HepG2 (cell line): ENCODE results near the gene SIAH2. TPM values are rescaled to one million over a fixed set of nuclear protein-coding genes. Genes with fewer than 3 reads are reported as not detected.

Experiments
- AHR ChIP-seq: IDR thresholded peaks from 2 replicates; pipeline ENCODE4 v1.6.1; 2018; ENCODE audit warnings: missing genetic modification reagents, missing compliant biosample characterization
- ARID3A ChIP-seq: IDR thresholded peaks from 2 replicates; pipeline ENCODE4 v1.6.1; 2012; ENCODE audit warnings: low read depth, low read length, improper control_type of control experiment
- EEA1 ChIP-seq: sonication (generic); formaldehyde crosslinking; IDR thresholded peaks from 2 replicates; pipeline ENCODE4 v1.5.1; 2020; ENCODE audit warnings: mild to moderate bottlenecking, missing genetic modification reagents, borderline replicate concordance
- EZH2 ChIP-seq: conservative IDR thresholded peaks from 2 replicates; pipeline ENCODE4 v1.6.1; 2012; ENCODE audit warnings: mild to moderate bottlenecking, low read depth, low read length, moderate library complexity
- NFYB ChIP-seq: sonication (generic); formaldehyde crosslinking; IDR thresholded peaks from 2 replicates; pipeline ENCODE4 v1.4.0; 2020; ENCODE audit warnings: missing genetic modification reagents
- NR2F2 ChIP-seq: IDR thresholded peaks from 2 replicates; pipeline ENCODE4 v1.6.1; 2012; ENCODE audit warnings: low read depth, inconsistent platforms, borderline replicate concordance
- PBX3 ChIP-seq: sonication (generic); formaldehyde crosslinking; IDR thresholded peaks from 2 replicates; pipeline ENCODE4 v1.8.1; 2023; ENCODE audit warnings: missing genetic modification reagents, inconsistent platforms, borderline replicate concordance
- TBX2 ChIP-seq: sonication (generic); formaldehyde crosslinking; IDR thresholded peaks from 2 replicates; pipeline ENCODE4 v1.5.0; 2020; ENCODE audit warnings: missing genetic modification reagents, mild to moderate bottlenecking, borderline replicate concordance
- ZKSCAN1 ChIP-seq: fragments of 150-350 bp; IDR thresholded peaks from 2 replicates; pipeline ENCODE4 v1.6.1; 2014; ENCODE audit warnings: low read length
- ZNF20 ChIP-seq: sonication (generic); formaldehyde crosslinking; IDR thresholded peaks from 2 replicates; pipeline ENCODE4 v1.4.0; 2020; ENCODE audit warnings: mild to moderate bottlenecking, moderate library complexity, missing genetic modification reagents
- ZNF407 ChIP-seq: sonication (generic); formaldehyde crosslinking; IDR thresholded peaks from one replicate; pipeline ENCODE4 v1.5.1; 2020; ENCODE audit warnings: mild to moderate bottlenecking, missing genetic modification reagents; ENCODE audit errors: not compliant biosample characterization
- ZNF431 ChIP-seq: sonication (generic); formaldehyde crosslinking; IDR thresholded peaks from 2 replicates; pipeline ENCODE4 v1.9.0; 2022; ENCODE audit warnings: missing genetic modification reagents, low read depth, mild to moderate bottlenecking, borderline replicate concordance
- ZNF563 ChIP-seq: sonication (generic); formaldehyde crosslinking; IDR thresholded peaks from 2 replicates; pipeline ENCODE4 v1.8.0; 2022; ENCODE audit warnings: mild to moderate bottlenecking, moderate library complexity, missing genetic modification reagents
- ZNF572 ChIP-seq: sonication (generic); formaldehyde crosslinking; IDR thresholded peaks from 2 replicates; pipeline ENCODE4 v1.5.1; 2020; ENCODE audit warnings: mild to moderate bottlenecking, missing genetic modification reagents
- ZNF605 ChIP-seq: sonication (generic); formaldehyde crosslinking; IDR thresholded peaks from 2 replicates; pipeline ENCODE4 v1.8.0; 2022; ENCODE audit warnings: mild to moderate bottlenecking, missing genetic modification reagents
- ZNF629 ChIP-seq: sonication (generic); formaldehyde crosslinking; conservative IDR thresholded peaks from 2 replicates; pipeline ENCODE4 v1.5.0; 2020; ENCODE audit warnings: missing genetic modification reagents
- ZNF691 ChIP-seq: sonication (generic); formaldehyde crosslinking; IDR thresholded peaks from 2 replicates; pipeline ENCODE4 v1.4.0; 2020; ENCODE audit warnings: missing genetic modification reagents, low read depth, mild to moderate bottlenecking, borderline replicate concordance
- ZNF768 ChIP-seq: sonication (generic); formaldehyde crosslinking; IDR thresholded peaks from 2 replicates; pipeline ENCODE4 v1.4.0; 2020; ENCODE audit warnings: missing genetic modification reagents
- polyA plus RNA-seq, 8 experiments: library from polyadenylated mRNA; depleted of rRNA in 3 of 8; stranded (reverse) in 7 of 8; unstranded in 1 of 8; fragments of >200 nt; fragmentation: Illumina TruSeq in 4 of 8; extraction: Trizol in 4 of 8; gene quantifications; 2 replicates each; pipeline versions ENCODE4 v1.2.1 to v1.2.3, GENCODE V29; 2011 to 2016; ENCODE audit warnings: low read depth in 4 of 8, missing spikeins in 1 of 8, mixed read lengths in 1 of 8; ENCODE audit not compliant: insufficient read depth in 1 of 8
- total RNA-seq, 5 experiments: library from RNA; depleted of rRNA; stranded (reverse); fragments of >200 nt; fragmentation: Illumina TruSeq; extraction: Trizol; gene quantifications; 2 replicates each; pipeline ENCODE4 v1.2.3, GENCODE V29; 2016; ENCODE audit warnings: low read depth in 1 of 5

Gene SIAH2
- total and polyA plus RNA-seq, 2 of the 13 experiments (the other 11 are each of a cell fraction or from before 2014, with no cell fraction given) = 71.8 to 117 TPM

GRCh38 chr3:150703299-150703755 is 59.6 kb downstream of the SIAH2 start (continued):
- TF ChIP-seq EZH2 (no peak), TBX2 (CRISPR knock-in tag) (no peak; the same call in 1 of the 2 replicates), PBX3 (CRISPR knock-in tag) (no peak), EEA1 (no peak; the same call in 1 of the 2 replicates), ZNF691 (no peak), ZNF572 (CRISPR knock-in tag) (no peak), ZNF629 (CRISPR knock-in tag) (no peak), ARID3A (no peak), ZNF768 (CRISPR knock-in tag) (no peak), ZNF407 (CRISPR knock-in tag) (no peak), NR2F2 (no peak), ZNF20 (CRISPR knock-in tag) (no peak), AHR (no peak), ZNF605 (CRISPR knock-in tag) (peak; percentile 84; the same call in 1 of the 2 replicates), NFYB (CRISPR knock-in tag) (no peak), ZNF563 (no peak), ZNF431 (CRISPR knock-in tag) (no peak), ZKSCAN1 (no peak)
